HepG2 (cell line): ENCODE data around the gene UBE2QL1. TPM values are rescaled to one million over a fixed set of nuclear protein-coding genes. Genes with fewer than 3 reads are reported as not detected.

Experiments used
- ATAC-seq: fragments of 200-7000 bp; cut with Tn5 transposase; 3 replicates; pipeline ENCODE4 v1.9.1; 2020; ENCODE audit warnings: mild to moderate bottlenecking, moderate library complexity
- BruUV-seq: library from RNA; stranded (reverse); fragments of 400-500 nt; replicated peaks from 2 replicates; lab custom pipeline; 2021; lab: Mats Ljungman, UMichigan
- CTCF ChIA-PET: fragments of 300-600 bp; formaldehyde crosslinking; extraction: SDS; loops from one replicate; lab custom pipeline; 2021; ENCODE audit warnings: low total read pairs, inconsistent platforms, low intra/inter-chr PET ratio; lab: Yijun Ruan, JAX
- POLR2A ChIA-PET: fragments of 350-600 bp; sonication (Branson Sonifier 250); formaldehyde crosslinking; loops from one replicate; lab custom pipeline; 2020; ENCODE audit warnings: antibody characterized with exemption, inconsistent platforms; lab: Yijun Ruan, JAX
- DNase-seq: peaks from one replicate; pipeline ENCODE4 v3.0.0-alpha.2; 2015; ENCODE audit warnings: low spot score
- FAIRE-seq: peaks from 3 replicates; lab custom pipeline; 2011; peaks lifted over from hg19 to GRCh38; lab: Jason Lieb, UNC
- H2AFZ ChIP-seq: one replicate; pipeline ENCODE4 v1.6.1; 2011; ENCODE audit warnings: low read length, inconsistent platforms
- H3K27ac ChIP-seq: fragments of 300-600 bp; 3 replicates; pipeline ENCODE4 v1.8.0; 2011; ENCODE audit warnings: mixed run types, mild to moderate bottlenecking, mixed read lengths, low read length, inconsistent platforms; ENCODE audit not compliant: insufficient read depth; ENCODE audit errors: extremely low read length
- H3K27me3 ChIP-seq, 2 experiments: fragments of 200-600 bp in 1 of 2; 2 replicates in 1 of 2; 3 replicates in 1 of 2; pipeline versions ENCODE4 v1.6.0 to v1.8.0; 2011; ENCODE audit warnings: low read length in 2 of 2, mild to moderate bottlenecking in 2 of 2, moderate library complexity in 2 of 2, inconsistent platforms in 1 of 2; ENCODE audit not compliant: insufficient read depth in 2 of 2, control insufficient read depth in 1 of 2
- H3K36me3 ChIP-seq, 2 experiments: fragments of 200-600 bp in 1 of 2; replicated peaks in 1 of 2; 2 replicates in 1 of 2; 3 replicates in 1 of 2; pipeline versions ENCODE4 v1.5.1 to v1.8.0; 2011; ENCODE audit warnings: low read length in 2 of 2, inconsistent platforms in 1 of 2; ENCODE audit not compliant: insufficient read depth in 2 of 2, control insufficient read depth in 1 of 2
- H3K4me1 ChIP-seq: 2 replicates; pipeline ENCODE4 v1.5.1; 2012; ENCODE audit warnings: low read length, inconsistent platforms; ENCODE audit not compliant: insufficient read depth
- H3K4me2 ChIP-seq: 2 replicates; pipeline ENCODE4 v1.6.0; 2011; ENCODE audit warnings: low read depth, low read length, inconsistent platforms
- H3K4me3 ChIP-seq, 3 experiments: fragments of 200-600 bp in 1 of 3; sonication (generic), shearing (Covaris generic) in 1 of 3; replicated peaks in 1 of 3; 2 replicates each; pipeline ENCODE4 v1.5.1; 2011 to 2016; ENCODE audit warnings: low read length in 3 of 3, inconsistent platforms in 2 of 3, low read depth in 2 of 3, mild to moderate bottlenecking in 2 of 3, control low read depth in 1 of 3, mixed read lengths in 1 of 3; ENCODE audit not compliant: insufficient read depth in 1 of 3
- H3K79me2 ChIP-seq: one replicate; pipeline ENCODE4 v1.6.1; 2011; ENCODE audit warnings: low read length, inconsistent platforms; ENCODE audit not compliant: insufficient read depth
- H3K9ac ChIP-seq: 2 replicates; pipeline ENCODE4 v1.6.0; 2011; ENCODE audit warnings: mild to moderate bottlenecking, low read depth, low read length, inconsistent platforms; ENCODE audit not compliant: insufficient read depth
- H3K9me3 ChIP-seq: 2 replicates; pipeline ENCODE4 v1.5.1; 2012; ENCODE audit warnings: mild to moderate bottlenecking, low read length
- H4K20me1 ChIP-seq: 2 replicates; pipeline ENCODE4 v1.6.0; 2011; ENCODE audit warnings: inconsistent platforms, mild to moderate bottlenecking, low read length, moderate library complexity; ENCODE audit not compliant: insufficient read depth
- HMGXB4 ChIP-seq, 2 experiments: sonication (generic) in 1 of 2; formaldehyde crosslinking in 1 of 2; IDR thresholded peaks; 2 replicates each; pipeline versions ENCODE4 v1.4.0 to v1.6.1; 2018 to 2020; ENCODE audit warnings: missing genetic modification reagents in 2 of 2, borderline replicate concordance in 1 of 2, low read depth in 1 of 2, mild to moderate bottlenecking in 1 of 2, missing biosample characterization in 1 of 2
- NCOA2 ChIP-seq: sonication (generic); formaldehyde crosslinking; IDR thresholded peaks from 2 replicates; pipeline ENCODE4 v1.8.0; 2022; ENCODE audit warnings: inconsistent platforms
- PHF8 ChIP-seq: sonication (generic); formaldehyde crosslinking; IDR thresholded peaks from 2 replicates; pipeline ENCODE4 v1.5.0; 2020; ENCODE audit warnings: missing genetic modification reagents
- ZNF354B ChIP-seq: sonication (generic); formaldehyde crosslinking; IDR thresholded peaks from 2 replicates; pipeline ENCODE4 v1.8.0; 2022; ENCODE audit warnings: mild to moderate bottlenecking, missing genetic modification reagents
- ZSCAN31 ChIP-seq: sonication (generic); formaldehyde crosslinking; IDR thresholded peaks from 2 replicates; pipeline ENCODE4 v1.5.0; 2020; ENCODE audit warnings: low read depth, mild to moderate bottlenecking, missing genetic modification reagents
- WGBS: methylation state at CpG from one replicate; pipeline ENCODE4 v1.1.6; 2017; ENCODE audit warnings: low lambda C conversion rate; 5-methylcytosine and 5-hydroxymethylcytosine counted together
- in situ Hi-C: cut with HindIII; loops from 2 replicates; pipeline ENCODE4 v1.10.0; 2017; ENCODE audit warnings: low pct_unique_long_range_greater_than_20kb; ENCODE audit not compliant: extremely low pct_ligation_motif_present
- intact Hi-C: fragments of 100-400 bp; cut with micrococcal nuclease; formaldehyde crosslinking; loops from one replicate; pipeline ENCODE4 v1.10.0; 2022; ENCODE audit not compliant: unreplicated experiment
- polyA plus RNA-seq, 8 experiments: library from polyadenylated mRNA; depleted of rRNA in 3 of 8; stranded (reverse) in 7 of 8; unstranded in 1 of 8; fragments of >200 nt; fragmentation: Illumina TruSeq in 4 of 8; extraction: Trizol in 4 of 8; gene quantifications; 2 replicates each; pipeline versions ENCODE4 v1.2.1 to v1.2.3, GENCODE V29; 2011 to 2016; ENCODE audit warnings: low read depth in 4 of 8, missing spikeins in 1 of 8, mixed read lengths in 1 of 8; ENCODE audit not compliant: insufficient read depth in 1 of 8
- total RNA-seq, 5 experiments: library from RNA; depleted of rRNA; stranded (reverse); fragments of >200 nt; fragmentation: Illumina TruSeq; extraction: Trizol; gene quantifications; 2 replicates each; pipeline ENCODE4 v1.2.3, GENCODE V29; 2016; ENCODE audit warnings: low read depth in 1 of 5

Gene UBE2QL1
- total and polyA plus RNA-seq, 2 of the 13 experiments (the other 11 are each of a cell fraction or from before 2014, with no cell fraction given) = not detected

DNA sequence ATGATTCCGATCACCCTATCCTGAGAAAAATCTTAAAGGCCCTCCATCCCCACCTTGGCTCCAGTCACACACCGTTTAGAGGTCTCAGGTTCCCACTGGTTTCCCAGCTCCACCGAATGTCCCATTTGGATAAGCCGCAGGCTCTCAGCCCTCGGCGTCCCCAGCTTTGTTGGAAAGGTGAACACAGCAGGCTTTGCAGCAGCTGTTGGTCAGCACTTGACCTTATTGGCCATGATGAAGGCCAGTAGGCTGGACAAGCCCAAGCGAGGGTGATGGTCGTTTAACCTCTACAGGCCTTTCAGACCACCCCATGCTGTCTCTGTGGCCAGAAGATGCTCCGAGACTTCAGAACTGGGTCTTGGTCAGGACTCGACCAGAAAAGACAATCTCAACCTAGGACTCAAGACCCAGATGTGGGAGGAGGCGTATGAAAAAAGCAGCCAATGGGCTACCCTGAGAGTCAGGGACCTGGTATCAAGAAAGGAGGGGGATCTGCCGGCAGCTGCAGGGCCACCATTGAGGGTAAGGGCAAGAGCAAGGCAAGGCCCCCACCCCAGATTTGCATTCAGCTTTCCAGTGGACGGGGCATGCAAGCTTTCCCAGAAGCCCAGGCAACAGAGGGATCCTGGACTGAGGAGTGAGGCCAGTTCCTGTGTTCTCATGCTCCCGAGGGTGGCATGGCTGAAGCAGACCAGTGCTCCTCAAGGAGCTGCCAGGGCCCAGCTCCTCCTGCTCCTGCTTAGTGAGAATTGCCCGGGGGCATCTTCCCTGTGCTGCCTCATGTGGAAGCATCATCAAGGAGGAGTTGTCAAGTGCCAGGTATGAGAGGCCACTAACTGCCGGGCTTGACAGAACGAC, 13.4 kb downstream of the UBE2QL1 start:
- no peak for FAIRE-seq
- H3K4me2 ChIP-seq = no peak overlapping the region
- no peak for DNase-seq

More for the DNA sequence above, 13.4 kb downstream of the UBE2QL1 start:
- no peaks in the 10 kb centered on the region for H3K79me2 ChIP-seq
- no peak overlapping the region for H3K9ac ChIP-seq
- no peaks in the 10 kb centered on the region for H3K4me1 ChIP-seq
- H3K27me3 ChIP-seq = peaks cover 1 to 7% of the 10 kb centered on the region in 2 experiments; a peak in 2 of 5 replicates
- CTCF ChIA-PET = no interaction called here
- no peak overlapping the region for H3K27ac ChIP-seq
- H4K20me1 ChIP-seq = no peaks in the 10 kb centered on the region
- no peak overlapping the region for H3K4me3 ChIP-seq
- no peaks in the 10 kb centered on the region for H3K36me3 ChIP-seq
- BruUV-seq = no TSS peak
- no peak for TF ChIP-seq ZNF354B (CRISPR knock-in tag)
- no peak for TF ChIP-seq PHF8 (CRISPR knock-in tag)
- no peak for TF ChIP-seq ZSCAN31 (CRISPR knock-in tag)
- TF ChIP-seq NCOA2 (CRISPR knock-in tag) = no peak
- TF ChIP-seq HMGXB4 (CRISPR knock-in tag; IDR thresholded peaks at IDR 0.05; ENCODE audit: borderline replicate concordance in 1 of 2, low read depth in 1 of 2) = no peak
- TF ChIP-seq, all 625 proteins: peak for 0
- no peaks in the 10 kb centered on the region for H3K9me3 ChIP-seq
- no peak for ATAC-seq
- POLR2A ChIA-PET = no interaction called here
- in situ Hi-C loops = no loop called here
- H2AFZ ChIP-seq = no peak overlapping the region
- 31% methylated on average over 14 of the region's 17 CpGs for WGBS
- intact Hi-C loops = no loop called here
